COLO668 (cell line): Measurements from ENCODE around the gene CD69.
"Not testable (repeated sequence)": the region's sequence is repeated elsewhere in the genome, so short reads cannot be mapped to it uniquely, and the experiment has no call there.

Experiments
- DNase-seq: peaks from one replicate; lab custom pipeline; 2025; ENCODE audit not compliant: unreplicated experiment; lab: John Stamatoyannopoulos, UW

CD69 gene

GRCh38 chr12:9751204-9752144 lies 9.2 kb downstream of the CD69 start:
- no peak for DNase-seq

GRCh38 chr12:9750276-9751203 lies 10.2 kb downstream of the CD69 start:
- DNase-seq = peak; percentile 9

GRCh38 chr12:9749640-9750039 lies 11.1 kb downstream of the CD69 start:
- no peak for DNase-seq

GRCh38 chr12:9745199-9745598 lies 15.5 kb downstream of the CD69 start:
- DNase-seq = no peak

- DNase-seq = no peak
Measured at GRCh38 chr12:9742661-9743060, 18.0 kb downstream of the CD69 start.

GRCh38 chr12:9741726-9742125 lies 19.0 kb downstream of the CD69 start:
- DNase-seq = no peak

- no peak for DNase-seq
Measured at GRCh38 chr12:9740106-9740750, 20.5 kb downstream of the CD69 start.

- not testable (repeated sequence) for DNase-seq
Measured at GRCh38 chr12:9739404-9740105, 21.1 kb downstream of the CD69 start.

- DNase-seq = not testable (repeated sequence)
Measured at GRCh38 chr12:9738905-9739304, 21.8 kb downstream of the CD69 start.

GRCh38 chr12:9736936-9737705 lies 23.6 kb downstream of the CD69 start:
- DNase-seq = no peak

- no peak for DNase-seq
Measured at GRCh38 chr12:9735601-9736000, 25.1 kb downstream of the CD69 start.

GRCh38 chr12:9732921-9733461 lies 27.7 kb downstream of the CD69 start, which contains the start of gene CLECL1:
TSS of gene CLECL1 (minus strand) at chr12:9733097.
- DNase-seq = no peak

GRCh38 chr12:9731797-9732196 lies 28.9 kb downstream of the CD69 start:
- no peak for DNase-seq

- no peak for DNase-seq
Measured at GRCh38 chr12:9731393-9731792, 29.3 kb downstream of the CD69 start.

- DNase-seq = no peak
Measured at GRCh38 chr12:9730591-9730990, 30.1 kb downstream of the CD69 start.

GRCh38 chr12:9730011-9730410 lies 30.7 kb downstream of the CD69 start:
- no peak for DNase-seq

GRCh38 chr12:9729082-9729481 lies 31.6 kb downstream of the CD69 start:
- no peak for DNase-seq

- no peak for DNase-seq
Measured at GRCh38 chr12:9727813-9728212, 32.9 kb downstream of the CD69 start.

GRCh38 chr12:9725213-9725870 lies 35.4 kb downstream of the CD69 start:
- DNase-seq = no peak
